Neural progenitor cell (in vitro differentiated cells): ENCODE data around the gene JUND.

ENCODE experiments used
- EZH2 ChIP-seq: fragments of 200-600 bp; sonication (generic); IDR thresholded peaks from 2 replicates; pipeline ENCODE4 v1.6.1; 2017; ENCODE audit warnings: antibody characterized with exemption, mild to moderate bottlenecking, moderate library complexity
- EZH2phosphoT487 ChIP-seq: fragments of 200-600 bp; sonication (generic); IDR thresholded peaks from 2 replicates; pipeline ENCODE4 v1.6.1; 2017; ENCODE audit warnings: antibody characterized with exemption
- TF ChIP-seq, protein P1 (sequence below): fragments of 200-600 bp; sonication (generic); IDR thresholded peaks from 2 replicates; pipeline ENCODE4 v1.5.1; 2017; ENCODE audit warnings: antibody characterized with exemption, mild to moderate bottlenecking

DNA sequence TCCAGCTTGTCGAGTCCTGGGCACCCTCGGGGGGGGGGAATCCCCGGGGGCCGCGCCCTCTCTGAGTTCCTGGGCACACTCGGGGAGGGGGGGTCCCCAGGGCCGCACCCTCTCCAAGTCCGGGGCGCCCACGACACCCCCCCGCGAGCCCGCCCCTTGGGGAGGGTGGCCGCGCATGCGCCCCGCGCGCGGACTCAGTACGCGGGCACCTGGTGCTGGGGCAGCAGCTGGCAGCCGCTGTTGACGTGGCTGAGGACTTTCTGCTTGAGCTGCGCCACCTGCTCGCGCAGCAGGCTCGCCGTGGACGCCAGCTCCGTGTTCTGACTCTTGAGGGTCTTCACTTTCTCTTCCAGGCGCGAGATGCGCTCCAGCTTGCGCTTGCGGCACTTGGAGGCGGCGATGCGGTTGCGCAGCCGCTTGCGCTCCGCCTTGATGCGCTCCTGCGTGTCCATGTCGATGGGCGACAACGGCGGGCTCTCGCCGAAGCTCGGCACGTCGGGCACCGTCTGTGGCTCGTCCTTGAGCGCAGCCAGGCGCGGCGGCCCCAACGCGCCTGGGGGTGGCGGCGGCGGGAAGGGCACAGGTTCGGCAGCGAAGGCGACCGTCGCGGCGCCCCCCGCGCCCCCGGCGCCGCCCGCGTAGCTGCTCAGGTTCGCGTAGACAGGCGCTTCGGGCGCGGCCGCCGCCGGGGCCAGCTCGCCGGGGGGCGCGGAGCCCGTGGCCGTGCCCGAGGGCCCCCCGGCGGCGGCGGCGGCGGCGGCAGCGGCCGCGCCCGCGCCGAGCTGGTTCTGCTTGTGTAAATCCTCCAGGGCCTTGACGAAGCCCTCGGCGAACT lies 958 bp downstream of the JUND start:
- TF ChIP-seq, protein P1, sequence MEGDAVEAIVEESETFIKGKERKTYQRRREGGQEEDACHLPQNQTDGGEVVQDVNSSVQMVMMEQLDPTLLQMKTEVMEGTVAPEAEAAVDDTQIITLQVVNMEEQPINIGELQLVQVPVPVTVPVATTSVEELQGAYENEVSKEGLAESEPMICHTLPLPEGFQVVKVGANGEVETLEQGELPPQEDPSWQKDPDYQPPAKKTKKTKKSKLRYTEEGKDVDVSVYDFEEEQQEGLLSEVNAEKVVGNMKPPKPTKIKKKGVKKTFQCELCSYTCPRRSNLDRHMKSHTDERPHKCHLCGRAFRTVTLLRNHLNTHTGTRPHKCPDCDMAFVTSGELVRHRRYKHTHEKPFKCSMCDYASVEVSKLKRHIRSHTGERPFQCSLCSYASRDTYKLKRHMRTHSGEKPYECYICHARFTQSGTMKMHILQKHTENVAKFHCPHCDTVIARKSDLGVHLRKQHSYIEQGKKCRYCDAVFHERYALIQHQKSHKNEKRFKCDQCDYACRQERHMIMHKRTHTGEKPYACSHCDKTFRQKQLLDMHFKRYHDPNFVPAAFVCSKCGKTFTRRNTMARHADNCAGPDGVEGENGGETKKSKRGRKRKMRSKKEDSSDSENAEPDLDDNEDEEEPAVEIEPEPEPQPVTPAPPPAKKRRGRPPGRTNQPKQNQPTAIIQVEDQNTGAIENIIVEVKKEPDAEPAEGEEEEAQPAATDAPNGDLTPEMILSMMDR = no peak
- TF ChIP-seq EZH2 (no peak), EZH2phosphoT487 (no peak)
